T follicular helper cell (primary cell): ENCODE data around the gene GALNT12.

Source experiments
- DNase-seq: peaks from one replicate; pipeline ENCODE4 v3.0.0-alpha.2; 2020; ENCODE audit warnings: low read depth

The GALNT12 gene

DNA sequence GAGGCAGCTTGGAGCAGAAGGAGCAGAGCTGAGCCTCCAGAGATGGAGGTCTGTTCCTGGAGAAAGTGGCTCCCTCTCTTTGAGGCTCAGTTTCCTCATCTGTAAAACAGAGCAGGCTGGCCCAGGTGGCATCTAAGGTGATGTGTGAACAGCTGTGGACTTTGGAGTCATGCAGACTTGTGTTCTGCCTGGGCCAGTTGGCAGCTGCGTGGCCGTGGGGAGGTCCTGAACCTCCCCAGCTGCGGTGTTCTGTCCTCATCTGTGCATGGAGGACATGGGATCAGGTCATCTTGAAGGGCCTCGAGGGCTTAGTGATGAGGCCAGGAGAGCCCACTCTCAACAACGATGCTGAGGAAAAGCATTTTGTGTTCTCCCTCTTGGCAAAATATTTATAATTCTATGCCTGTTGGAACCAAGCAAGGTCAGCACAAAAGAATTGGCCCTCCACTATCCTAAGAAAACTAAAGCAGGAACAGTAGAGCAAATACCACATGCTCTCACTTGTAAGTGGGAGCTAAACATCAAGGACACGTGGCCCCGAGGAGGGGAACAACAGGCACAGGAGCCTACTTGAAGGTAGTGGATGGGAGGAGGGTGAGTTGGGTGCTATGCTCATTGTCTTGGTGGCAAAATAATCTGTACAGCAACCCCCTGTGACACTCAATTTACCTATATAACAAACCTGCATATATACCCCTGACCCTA lies 73.0 kb downstream of the GALNT12 start:
- DNase-seq: no peak

- DNase-seq: no peak
These were observed 73.9 kb downstream of the GALNT12 start for GRCh38 chr9:98881356-98881755.

DNA sequence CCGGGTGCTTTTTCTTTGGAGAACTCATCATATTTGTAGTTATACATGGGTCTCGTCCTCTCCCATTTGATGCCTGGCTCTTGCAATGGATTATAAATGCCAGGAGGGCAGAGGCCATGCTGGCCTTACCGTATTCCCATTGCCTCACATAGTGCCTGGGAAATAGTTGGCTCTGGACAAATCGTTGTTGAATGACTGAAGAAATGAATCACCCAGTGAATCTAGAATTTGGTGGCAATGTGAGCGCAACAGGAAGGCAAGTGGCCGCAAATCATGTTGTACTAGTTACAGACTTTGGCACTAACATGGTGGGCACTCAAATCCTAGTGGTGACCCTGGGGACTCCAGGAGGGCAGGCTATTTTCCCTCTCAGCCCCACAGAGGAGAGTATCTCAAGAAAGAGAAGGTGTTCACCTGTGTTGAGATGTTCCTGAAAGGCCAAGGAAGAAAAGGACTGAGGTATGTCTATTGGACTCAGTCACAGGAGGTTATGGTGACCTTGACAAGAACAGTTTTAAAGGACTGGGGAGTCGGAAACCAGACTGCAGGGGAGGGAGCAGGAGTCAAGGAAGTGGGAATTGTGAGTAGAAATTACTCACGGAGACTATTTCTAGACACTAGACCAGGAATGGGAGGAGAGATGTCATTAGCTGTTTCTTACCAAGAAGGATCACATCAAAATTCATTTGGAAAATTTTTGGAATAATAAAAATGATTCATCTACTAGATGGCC lies 74.5 kb downstream of the GALNT12 start:
- DNase-seq: no peak

DNA sequence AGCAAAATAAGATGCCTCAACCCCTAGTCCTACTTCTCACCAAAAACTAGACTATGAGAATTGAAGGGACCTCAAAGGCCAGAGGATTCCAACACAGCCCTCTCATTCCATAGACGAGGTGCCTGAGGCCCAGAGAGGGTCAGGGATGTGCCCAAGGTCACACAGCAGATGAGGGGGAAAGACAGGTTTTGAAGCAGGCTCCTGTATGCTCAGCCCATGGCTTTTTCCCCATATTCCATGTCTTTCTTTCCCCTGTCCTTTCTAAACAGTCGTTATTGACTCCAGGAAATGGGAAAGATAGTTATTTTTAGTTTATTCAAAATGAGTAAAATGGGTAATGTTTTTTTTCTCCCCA lies 75.1 kb downstream of the GALNT12 start:
- DNase-seq: no peak

DNA sequence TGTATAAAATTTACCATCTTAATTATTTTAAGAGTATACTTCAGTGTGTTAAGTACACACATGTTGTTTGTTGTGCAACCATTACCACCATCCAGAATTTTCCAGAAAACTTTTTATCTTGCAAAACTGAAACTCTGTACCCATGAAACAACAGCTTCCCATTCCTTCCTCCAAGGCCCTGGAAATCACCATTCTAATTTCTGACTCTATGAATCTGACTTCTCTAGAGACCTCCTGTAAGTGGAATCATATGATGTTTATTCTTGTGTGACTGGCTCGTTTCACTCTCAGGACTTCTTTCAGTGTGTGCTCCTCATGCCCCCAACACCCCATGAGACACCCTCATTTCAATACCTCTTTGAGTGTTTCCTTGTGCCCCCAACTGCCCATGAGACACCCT lies 75.8 kb downstream of the GALNT12 start:
- no peak for DNase-seq

- DNase-seq: no peak
These were observed 77.4 kb downstream of the GALNT12 start for GRCh38 chr9:98884849-98885248.

DNA sequence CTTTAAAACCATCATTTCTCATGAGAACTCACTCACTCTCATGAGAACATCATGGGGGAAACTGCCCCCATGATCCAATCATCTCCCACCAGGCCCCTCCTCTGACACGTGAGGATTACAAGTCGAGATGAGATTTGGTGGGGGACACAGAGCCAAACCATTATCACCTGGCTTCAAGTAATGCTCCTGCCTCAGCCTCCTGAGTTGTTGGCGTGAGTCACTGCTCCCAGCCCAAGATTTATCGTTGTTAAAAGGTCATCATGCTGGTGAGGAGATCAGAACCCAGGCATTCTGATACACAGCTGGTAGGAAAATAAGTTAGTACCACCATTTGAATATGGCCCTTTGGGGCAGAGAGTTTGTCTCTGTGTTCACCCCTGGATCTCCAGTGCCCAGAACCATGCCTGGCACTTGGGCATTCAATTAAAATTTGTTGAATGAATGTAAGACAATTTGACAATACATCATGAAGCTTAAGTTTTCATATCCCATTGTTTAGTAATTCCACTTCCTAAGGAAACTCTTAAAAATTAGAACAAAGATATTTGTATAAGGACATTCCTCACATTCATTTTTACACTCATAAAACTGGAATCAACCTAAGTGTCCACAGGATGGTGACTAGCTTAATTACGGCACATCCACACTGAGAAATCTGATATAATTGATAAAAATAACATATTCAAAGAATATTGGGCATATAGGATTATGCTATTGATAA lies 78.3 kb downstream of the GALNT12 start:
- no peak for DNase-seq

DNA sequence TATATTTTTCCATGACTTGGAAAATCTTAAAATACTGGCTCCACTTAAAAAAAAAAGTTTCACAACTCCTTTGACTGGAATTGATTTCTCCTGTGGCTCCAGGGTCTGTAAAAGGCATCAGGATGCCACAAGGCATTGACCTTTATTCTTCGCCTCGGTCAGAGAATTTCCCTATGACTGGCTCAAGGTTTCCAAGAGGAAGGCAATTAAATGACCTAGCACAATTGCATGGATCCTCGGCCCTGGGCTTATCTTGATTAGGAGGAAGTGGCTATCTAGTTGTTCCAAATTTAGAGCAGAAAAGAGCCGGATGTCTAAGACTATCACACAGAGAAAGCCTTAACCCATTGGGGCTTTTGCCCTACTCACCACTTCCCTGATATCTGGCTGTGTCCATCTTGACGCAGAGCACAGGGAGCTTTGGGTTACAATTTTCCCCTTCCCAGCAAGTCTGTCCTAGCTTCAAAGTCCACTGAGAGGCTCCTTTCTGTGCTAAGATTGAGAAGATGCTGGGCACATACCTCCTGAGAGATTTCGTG lies 79.3 kb downstream of the GALNT12 start:
- no peak for DNase-seq

DNA sequence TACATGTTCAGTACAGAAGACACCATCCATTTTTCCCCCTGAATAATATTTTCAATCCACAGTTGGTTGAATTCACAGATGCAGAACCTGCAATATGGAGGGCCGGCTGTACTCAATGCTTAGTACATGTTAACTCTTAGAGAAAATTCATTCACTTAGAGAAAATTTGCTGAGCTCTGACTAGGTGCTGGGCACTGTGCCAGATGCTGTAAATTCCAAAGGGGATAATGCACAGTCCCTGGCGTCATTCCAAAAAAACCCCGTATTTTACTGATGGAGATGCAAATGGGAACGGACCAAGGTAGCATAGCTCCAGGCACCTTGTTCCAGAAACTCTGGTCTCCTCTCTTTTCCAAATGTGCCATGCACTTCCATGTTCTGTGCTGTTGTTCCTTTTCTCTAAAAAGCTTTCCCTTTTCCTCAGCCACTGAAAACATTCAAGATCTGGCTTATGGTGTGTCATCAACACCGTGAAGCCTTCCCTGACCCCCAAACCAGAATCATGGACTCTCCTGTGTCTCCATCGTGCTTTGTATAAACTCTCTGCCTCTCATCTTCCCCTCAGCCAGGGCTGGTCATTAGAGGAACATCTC lies 80.5 kb downstream of the GALNT12 start:
- no peak for DNase-seq

DNA sequence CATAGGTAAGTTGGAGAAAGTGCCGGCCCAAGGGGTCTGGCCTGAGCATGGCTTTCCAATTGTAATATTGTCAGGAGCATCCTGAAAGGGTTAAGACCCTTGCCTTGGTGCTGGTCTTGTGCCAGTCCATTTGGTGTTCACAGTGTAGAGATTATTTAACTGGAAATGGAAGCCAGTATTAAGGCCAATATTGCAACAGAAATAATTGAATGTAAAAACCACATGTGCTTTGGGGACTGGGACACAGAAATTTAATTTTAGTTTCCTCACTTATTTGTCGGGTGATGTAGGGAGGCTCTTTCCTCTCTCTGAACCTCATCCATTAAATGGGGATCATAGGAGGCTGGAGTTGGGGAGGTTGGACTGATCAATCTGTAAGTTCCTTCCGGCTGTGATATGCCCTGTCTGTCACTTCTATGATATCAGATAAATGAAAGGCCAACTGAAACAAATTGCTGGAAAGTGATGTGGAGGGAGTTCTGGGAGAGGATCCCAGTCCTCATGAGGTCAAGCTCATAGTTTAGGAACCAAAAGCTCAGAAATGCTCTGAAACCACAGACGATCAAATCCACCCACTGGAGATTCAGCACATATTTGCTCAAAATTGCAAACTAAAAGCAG lies 81.4 kb downstream of the GALNT12 start:
- DNase-seq: no peak

GRCh38 chr9:98890256-98890655 lies 82.8 kb downstream of the GALNT12 start:
- no peak for DNase-seq

DNA sequence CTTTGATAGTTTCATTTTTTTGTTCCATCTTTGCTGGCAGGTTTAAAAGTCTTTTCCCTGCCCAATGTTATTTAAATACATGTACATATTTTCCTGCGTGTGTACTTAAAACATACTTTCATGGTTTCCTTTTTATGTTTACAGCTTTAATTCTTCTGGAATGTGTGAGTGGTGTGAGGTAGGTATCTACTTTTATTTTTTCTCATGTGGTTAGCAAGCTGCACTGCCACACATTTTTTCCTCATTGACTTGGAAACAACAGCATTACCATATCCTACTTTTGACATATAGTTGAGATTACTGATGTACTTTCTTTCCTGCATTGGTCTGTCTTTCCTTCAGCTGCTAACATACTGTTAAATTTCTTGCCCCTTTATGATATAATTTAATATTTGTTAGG lies 84.8 kb downstream of the GALNT12 start:
- no peak for DNase-seq

- DNase-seq: no peak
These were observed 85.2 kb downstream of the GALNT12 start for GRCh38 chr9:98892690-98893089.

DNA sequence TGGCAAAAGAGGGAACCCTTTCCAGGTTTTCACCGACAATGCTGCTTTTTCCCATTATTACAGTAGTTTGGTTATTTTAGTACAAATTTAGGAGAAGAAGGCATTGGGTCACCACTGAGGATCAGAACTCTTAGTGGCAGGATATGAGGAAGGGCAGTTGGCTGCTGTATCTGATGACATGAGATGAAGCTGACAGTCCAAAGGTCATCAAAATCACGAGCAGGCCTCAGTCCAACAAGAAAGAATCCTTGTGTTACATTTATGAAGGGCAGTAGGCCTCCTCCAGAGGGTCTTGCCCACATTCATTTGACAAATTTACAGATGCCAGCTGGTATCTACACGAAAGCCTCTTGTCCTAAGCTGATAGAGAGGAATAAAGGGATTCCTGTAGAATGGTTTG lies 86.7 kb downstream of the GALNT12 start:
- DNase-seq: no peak

GRCh38 chr9:98894761-98895160 lies 87.3 kb downstream of the GALNT12 start:
- DNase-seq: no peak

DNA sequence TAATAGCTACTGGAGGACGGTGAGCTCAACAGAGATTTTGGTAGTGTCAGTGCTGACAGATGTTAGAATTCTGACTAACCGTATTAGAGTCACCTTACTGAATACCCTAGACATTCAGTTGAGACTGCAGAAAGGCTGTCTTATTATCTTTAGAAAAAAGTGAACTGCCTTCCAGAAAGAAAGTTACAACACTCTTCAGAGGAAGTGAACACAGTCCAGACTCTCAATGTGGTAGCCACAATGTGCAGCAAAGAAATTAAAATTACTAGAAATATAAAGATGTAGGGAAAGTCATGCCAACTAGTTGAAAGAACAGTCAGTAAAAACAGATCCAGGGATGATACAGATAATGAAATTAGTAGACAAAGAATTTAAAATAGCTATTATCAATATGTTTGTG lies 89.2 kb downstream of the GALNT12 start:
- DNase-seq: no peak

DNA sequence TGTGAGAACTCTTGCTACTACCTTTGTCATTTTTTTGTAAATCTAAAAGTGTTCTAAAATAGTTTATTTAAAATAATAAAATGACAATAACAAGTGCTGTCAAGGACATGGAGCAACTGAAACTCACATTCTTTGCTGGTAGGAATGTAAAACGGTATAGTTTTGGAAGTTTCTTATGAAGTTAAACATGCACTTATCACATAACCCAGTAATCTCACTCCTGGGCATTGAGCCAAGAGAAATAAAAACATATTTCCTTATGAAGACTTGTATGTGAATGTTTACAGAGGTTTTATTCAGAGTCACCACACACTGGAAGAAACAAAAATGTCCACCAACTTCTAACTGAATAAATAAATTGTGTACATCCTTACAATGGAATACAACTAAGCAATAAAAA lies 90.3 kb downstream of the GALNT12 start:
- no peak for DNase-seq

- no peak for DNase-seq
These were observed 92.1 kb downstream of the GALNT12 start for GRCh38 chr9:98899408-98900056.
